Measurements from ENCODE around the gene TOLLIP. TPM values are rescaled to one million over a fixed set of nuclear protein-coding genes. Genes with fewer than 3 reads are reported as not detected.

TOLLIP gene
- total and polyA plus RNA-seq, 12 donors = 19.0 to 53.6 (median 42.6) TPM

GRCh38 chr11:1233351-1234053 is 75.9 kb downstream of the TOLLIP start:
- no peak for TF ChIP-seq CTCF (IDR thresholded peaks at IDR 0.05)
- peak in 1 of 2 donors; percentile 6 for DNase-seq

GRCh38 chr11:1232883-1233321 is 76.5 kb downstream of the TOLLIP start:
- Histone ChIP-seq H3K36me3 (no peaks in the 10 kb centered on the region), H3K4me1 (no peaks in the 10 kb centered on the region), H3K9me3 (no peaks in the 10 kb centered on the region), H3K4me3 (no peak overlapping the region), H3K27me3 (peaks cover 9 to 40% (median 28%) of the 10 kb centered on the region in 7 donors), H3K27ac (no peak overlapping the region)
- no peak for TF ChIP-seq CTCF (IDR thresholded peaks at IDR 0.05)
- ATAC-seq = no peak
- 74 to 81% methylated on average over 30 of the region's 30 CpGs for WGBS, 2 donors
- peak in 1 of 2 donors; percentile 7 for DNase-seq
- intact Hi-C loops (cut with DNase I) = no loop called here

More at GRCh38 chr11:1233351-1234053, 75.9 kb downstream of the TOLLIP start:
- no peaks in the 10 kb centered on the region for H3K4me1 ChIP-seq
- ATAC-seq = no peak
- no peaks in the 10 kb centered on the region for H3K9me3 ChIP-seq
- no peak overlapping the region for H3K27ac ChIP-seq
- no peak overlapping the region for H3K4me3 ChIP-seq
- intact Hi-C loops (cut with DNase I) = no loop called here
- no peaks in the 10 kb centered on the region for H3K36me3 ChIP-seq
- 79 to 80% methylated on average over 17 to 21 of the region's 21 CpGs for WGBS, 2 donors
- H3K27me3 ChIP-seq = peaks cover 9 to 34% (median 23%) of the 10 kb centered on the region in 7 donors

GRCh38 chr11:1232021-1232882 is 77.2 kb downstream of the TOLLIP start:
- 76 to 78% methylated on average over 45 to 46 of the region's 46 CpGs for WGBS, 2 donors
- Histone ChIP-seq H3K4me1 (no peaks in the 10 kb centered on the region), H3K27me3 (peaks cover 9 to 44% (median 33%) of the 10 kb centered on the region in 7 donors), H3K36me3 (no peaks in the 10 kb centered on the region), H3K4me3 (no peak overlapping the region), H3K27ac (no peak overlapping the region), H3K9me3 (no peaks in the 10 kb centered on the region)
- intact Hi-C loops (cut with DNase I) = no loop called here
- no peak for ATAC-seq
- TF ChIP-seq CTCF (IDR thresholded peaks at IDR 0.05) = no peak
- peak in 1 of 2 donors; percentile 2 for DNase-seq

- intact Hi-C loops (cut with DNase I) = no loop called here
- H3K27me3 ChIP-seq = peaks cover 9 to 51% (median 36%) of the 10 kb centered on the region in 7 donors
- ATAC-seq = no peak
- H3K4me3 ChIP-seq = no peak overlapping the region
- no peaks in the 10 kb centered on the region for H3K36me3 ChIP-seq
- H3K4me1 ChIP-seq = no peaks in the 10 kb centered on the region
- no peak for TF ChIP-seq CTCF (IDR thresholded peaks at IDR 0.05)
- peak in 1 of 2 donors; percentile 7 for DNase-seq
- H3K9me3 ChIP-seq = no peaks in the 10 kb centered on the region
- 64 to 67% methylated on average over 21 to 22 of the region's 22 CpGs for WGBS, 2 donors
- no peak overlapping the region for H3K27ac ChIP-seq
Observed at GRCh38 chr11:1231396-1232020, 77.9 kb downstream of the TOLLIP start.
